ENCODE results near the gene FAM149B1.
"Not testable (repeated sequence)": the region's sequence is repeated elsewhere in the genome, so short reads cannot be mapped to it uniquely, and the experiment has no call there.

FAM149B1 gene

DNA sequence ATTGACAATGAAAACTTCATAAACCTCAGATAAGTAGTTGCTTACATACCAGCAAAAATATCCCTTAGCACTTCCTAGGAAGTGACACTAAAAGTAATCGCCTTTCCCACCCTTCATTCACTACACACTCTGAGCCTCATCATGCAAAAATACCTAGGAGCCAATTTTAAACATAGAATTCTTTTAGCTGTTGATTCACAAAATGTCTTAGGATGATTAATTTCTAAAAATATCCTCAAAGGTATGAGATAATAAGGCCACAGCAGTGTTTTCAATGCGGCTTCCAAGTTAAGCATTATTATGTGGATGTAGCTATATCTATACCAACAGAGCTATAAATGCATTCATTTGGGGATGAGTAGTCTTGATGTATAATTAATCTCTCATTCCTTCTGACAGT lies 66.0 kb downstream of the FAM149B1 start:
- no peak for ATAC-seq

DNA sequence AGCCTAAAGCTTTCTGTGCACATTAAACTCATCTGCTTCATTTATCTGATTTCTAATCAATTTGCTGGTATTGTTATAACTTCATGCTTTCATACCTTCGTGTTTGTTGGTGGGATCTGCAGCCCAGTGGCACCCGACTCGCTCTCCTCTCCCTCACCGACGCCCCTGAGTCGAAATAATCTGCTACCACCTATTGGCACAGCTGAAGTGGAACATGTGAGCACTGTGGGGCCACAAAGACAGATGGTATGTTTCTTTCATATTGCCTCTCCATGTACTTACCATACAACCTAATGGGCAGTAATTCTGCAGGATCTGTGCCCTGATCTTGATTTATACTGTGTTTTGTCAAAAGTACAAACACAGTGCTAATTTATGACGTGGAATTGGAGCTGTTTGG lies 66.8 kb downstream of the FAM149B1 start:
- no peak for ATAC-seq

DNA sequence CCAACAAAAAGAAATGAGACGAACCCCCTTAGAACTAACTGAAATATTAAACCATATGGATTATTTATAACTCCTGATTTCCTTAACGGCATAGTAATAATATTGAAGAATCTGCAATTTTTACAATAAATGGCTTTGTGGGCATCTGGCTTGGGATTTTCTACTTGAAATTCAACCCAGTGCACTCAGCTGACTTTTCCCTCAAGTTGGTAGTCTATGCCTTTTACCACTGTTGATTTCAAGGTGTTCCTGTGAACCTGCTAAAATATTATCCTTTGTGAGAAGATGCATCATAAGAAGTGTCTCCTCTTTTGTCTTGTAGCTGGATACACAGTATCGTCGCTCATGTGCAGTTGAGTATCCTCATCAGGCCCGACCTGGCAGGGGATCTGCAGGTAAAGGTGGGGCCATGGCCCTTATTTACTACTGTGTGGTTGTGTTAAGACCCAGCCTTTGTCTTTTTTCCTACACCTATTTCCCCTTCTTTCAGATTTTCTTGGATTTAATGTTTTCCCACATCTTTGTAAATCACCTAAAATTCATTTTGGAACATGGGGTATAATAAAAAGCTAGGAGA lies 71.2 kb downstream of the FAM149B1 start:
- ATAC-seq = no peak

DNA sequence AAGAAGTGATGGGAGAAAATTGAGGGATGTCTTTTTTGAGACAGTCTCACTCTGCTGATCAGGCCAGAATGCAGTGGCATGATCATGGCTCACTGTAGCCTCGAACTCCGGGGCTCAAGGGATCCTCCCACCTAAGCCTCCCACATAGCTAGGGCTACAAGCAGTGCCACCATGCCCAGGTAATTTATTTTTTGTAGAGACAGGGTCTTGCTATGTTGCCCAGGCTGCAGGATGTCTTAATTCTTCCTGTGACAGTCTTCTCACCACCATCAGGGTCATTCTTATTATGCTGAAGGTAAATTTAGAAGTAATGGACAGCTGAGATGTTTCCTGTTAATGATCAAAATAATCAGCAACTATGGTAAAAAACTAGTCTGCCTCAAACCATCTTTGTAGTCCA lies 72.0 kb downstream of the FAM149B1 start:
- ATAC-seq = no peak

DNA sequence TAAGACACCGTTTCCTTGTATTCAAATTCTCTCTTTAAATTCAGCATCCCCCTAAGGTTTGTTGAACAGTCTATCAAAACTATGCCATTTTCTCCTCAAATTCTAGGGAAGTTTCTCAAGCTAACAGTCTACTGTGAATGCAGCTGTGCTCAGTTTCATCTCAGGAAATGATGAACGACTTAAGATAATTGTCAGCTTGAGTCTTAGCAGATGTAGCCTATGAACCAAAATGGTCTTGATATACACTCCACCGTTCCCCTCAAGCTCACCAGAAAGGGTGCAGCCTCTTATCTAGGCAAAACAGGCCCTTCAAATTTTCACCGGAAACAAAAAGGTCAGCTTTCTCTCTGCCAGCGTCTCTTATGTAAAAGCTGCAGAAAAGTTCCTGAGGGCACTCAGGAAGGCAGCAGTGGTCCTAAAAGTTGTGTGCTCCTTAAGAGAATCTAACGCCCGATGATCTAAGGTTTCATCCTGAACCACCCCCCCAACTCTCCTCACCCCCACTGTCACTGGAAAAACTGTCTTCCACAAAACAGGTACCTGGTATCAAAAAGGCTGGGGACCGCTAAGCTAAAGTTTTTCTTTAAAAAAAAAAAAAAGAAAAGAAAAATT lies 77.1 kb downstream of the FAM149B1 start:
- ATAC-seq = no peak

DNA sequence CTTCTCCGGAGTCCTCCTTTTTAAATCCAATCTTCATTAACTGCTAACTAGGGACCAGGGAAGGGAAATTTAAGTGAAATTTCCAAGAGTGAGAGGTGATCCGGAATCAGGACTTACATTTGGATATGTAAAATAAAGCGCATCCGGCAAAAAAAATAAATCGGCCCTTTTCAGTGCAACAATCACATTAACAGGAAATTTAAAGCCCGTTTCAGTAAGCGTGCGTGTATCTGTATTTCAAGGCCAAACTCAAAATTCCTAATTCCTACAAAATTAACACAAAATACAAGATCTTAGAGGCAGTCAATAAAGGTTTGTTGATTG lies 78.4 kb downstream of the FAM149B1 start:
- ATAC-seq = no peak

DNA sequence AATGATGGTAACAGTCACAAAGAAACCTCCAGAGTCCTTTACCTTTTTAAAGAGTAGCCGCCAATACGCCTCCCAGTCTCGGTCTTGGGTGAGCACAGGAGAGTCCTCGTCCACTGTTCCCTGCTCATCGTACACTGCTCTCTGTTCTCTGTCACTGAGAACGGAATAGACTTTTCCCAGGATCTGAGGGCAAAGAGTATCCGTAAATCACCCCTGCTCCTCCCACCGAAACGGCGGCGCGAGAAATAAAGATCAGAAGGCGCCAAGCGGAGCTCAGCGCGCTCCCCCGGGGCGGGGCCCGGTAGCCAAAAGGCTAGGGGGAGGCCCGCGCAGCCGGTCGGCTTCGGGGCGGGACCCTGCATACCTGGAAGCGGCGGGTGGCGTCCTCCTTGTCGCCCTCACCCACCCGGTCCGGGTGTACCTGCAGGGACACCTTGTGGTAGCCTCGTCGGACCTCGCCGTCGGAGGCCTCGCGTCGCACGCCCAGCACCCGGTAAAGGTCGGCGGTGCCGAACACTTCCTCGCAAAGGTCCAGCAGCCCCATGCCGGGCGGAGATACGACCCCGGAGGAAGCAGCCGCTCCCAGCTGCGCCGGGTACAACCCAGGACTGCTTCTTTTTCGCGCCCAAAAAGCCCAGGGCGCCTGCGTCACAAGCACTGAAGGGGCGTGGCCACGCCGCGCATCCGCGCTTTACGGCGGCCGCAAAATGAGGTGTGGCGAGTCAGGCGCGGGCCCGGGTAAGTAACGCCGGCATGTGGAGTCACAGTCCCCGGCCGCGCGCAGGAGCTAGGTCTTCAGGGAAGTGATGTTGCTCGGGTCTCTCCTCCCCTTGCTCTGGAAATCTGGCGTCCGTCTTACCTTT lies 79.0 kb downstream of the FAM149B1 start, which contains the start of gene DNAJC9:
Gene DNAJC9 (minus strand): TSS at position 610 of the 863 bp plus-strand sequence. CDS start 66 bp downstream, at position 544.
- peak; percentile 86 to 91 for ATAC-seq

DNA sequence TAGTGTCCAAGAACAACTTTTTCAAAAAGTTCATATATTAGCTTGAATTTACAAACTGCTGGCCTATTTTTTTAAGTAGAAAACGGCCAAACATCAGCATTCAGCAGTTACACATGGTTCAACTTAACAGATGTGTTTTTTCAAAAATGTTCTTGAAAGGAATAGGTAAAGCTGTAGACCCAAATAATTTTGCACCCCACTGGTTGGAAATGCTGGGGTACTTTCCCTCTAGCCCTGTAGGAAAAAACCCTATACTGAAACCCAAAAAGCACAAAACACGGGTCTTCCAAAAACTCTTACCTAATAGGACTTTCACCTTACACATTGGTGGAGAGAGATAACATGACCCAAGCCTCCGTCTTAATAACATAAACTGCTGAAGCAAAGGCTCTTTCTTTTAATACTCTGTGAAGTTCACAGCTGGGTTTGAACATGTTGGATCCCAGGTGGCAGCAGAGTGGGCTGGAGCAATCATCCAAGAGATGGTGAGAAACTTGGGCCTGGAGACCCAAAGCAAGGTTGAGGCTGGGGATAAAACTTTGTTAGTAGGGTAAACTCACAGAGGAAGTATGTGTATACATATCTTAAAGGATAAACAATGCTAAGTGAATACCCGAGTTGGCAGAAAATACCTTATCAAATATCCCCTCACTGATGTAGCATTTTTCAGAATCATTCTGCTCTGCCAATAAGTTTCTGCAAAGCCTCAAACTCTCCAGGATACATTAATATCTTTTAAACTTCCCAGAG lies 79.8 kb downstream of the FAM149B1 start:
- ATAC-seq = no peak

DNA sequence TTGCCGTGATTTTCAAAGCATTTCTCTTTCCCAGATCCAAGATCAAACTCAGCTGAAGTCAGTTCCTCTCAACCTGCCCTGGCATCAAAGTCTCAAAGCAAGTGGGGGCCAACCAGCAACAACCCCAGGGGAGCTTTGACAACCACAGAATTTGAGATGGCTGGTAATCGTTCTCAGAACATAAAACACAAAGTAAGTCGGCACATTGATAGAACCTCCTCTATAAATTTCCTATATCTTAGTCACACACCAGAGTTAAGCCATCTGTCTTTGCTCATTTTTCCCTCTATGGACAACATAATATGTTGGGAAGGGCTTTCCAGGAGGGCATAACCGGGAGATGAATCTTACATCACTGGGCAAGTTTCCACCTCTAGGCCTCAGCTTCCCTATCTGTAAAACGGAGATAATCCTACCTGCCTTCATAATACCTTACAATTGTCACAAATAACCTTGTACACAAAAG lies 80.4 kb downstream of the FAM149B1 start:
- no peak for ATAC-seq

DNA sequence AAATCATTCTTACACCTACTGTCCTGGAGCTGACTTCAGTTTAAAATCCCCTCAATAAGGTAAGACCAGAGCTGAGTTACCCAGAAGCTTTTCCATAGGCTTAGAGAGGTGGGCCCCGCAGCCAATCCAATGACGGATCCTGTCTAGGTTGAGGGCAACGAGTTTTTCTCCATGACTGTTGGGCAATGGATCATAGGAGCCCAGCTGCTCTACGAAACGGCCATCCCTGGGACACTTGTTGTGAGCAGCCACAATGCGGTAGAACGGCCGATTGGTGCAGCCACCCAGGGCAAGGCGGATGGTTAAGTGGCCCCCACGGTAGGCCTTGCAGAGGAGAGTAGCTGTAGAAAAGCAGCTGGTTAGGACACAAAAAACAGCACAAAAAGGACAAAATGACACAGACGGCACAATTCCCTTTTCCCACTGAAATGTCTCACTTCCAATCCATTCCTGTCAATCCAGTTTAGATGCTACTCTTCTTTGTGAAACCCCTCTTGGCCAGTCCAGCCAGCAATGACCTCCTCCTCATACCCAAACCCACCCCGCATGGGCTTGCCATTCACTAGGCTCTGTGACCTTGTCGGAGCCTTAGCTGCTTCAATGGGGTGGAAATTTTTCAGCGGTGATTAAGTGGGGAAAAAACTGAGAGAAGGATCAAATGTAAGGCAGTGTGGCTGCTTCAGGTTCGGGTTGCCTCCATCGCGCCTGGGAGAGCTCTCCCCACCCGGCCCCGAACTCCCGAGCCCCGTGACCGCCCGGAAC lies 83.9 kb downstream of the FAM149B1 start:
- peak in 1 of 2 donors; percentile 66 for ATAC-seq

DNA sequence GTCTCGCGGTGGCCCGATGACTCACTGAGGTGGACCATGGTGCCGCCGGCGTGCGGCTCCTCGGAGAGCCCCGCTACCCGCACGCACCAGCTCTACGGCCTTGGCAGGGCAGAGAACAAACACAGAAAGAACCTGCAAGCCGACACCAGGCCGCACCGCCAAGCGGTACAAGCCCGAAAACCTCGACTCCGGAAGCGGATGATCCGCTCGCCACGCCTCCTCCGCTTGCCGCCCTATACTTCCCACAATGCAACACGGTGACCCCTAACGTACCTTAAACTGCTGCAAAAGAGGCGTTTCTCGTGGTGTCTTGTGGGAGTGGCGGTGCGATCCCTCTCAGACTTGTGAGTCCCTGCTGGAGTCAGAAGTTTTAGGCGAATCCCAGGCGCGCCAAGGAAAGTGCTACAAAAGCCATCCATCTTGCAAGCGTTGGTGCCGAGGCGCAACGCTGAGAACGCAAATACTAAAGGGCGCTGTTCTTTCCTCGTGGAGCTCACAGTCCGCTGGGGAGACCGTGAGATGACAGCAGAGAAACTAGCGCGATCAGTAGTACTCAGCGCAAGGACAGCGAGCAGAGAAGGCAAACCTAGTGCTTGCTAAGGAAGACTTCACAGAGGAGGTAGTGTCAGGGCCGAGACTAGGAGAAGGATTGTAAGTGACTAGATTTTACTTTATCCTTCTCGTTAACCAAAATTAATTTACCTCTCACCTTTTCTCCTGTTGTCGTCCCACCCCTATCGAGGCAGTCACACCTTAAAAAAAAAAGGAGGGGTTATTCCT lies 84.7 kb downstream of the FAM149B1 start, which contains the start of gene MRPS16:
Gene MRPS16 (minus strand): TSS at position 200 of the 780 bp plus-strand sequence. CDS start 162 bp downstream, at position 38.
- peak; percentile 88 to 93 for ATAC-seq

DNA sequence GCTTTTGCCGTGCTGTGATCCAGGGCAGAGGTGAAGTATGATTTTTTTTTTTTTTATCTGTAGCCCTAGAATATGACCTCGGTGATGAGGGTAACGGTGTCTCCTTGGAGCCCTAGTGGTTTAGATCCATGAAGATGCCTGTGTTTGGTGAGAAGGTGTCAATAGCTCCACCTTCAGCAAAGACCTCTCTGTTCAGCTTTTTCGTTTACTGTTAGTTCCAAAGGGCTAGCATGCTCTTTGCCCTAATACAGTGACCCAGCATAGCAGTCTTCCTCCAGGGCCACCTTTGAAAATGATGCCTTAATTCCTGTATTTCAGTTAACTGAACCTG lies 85.3 kb downstream of the FAM149B1 start:
- no peak for ATAC-seq

DNA sequence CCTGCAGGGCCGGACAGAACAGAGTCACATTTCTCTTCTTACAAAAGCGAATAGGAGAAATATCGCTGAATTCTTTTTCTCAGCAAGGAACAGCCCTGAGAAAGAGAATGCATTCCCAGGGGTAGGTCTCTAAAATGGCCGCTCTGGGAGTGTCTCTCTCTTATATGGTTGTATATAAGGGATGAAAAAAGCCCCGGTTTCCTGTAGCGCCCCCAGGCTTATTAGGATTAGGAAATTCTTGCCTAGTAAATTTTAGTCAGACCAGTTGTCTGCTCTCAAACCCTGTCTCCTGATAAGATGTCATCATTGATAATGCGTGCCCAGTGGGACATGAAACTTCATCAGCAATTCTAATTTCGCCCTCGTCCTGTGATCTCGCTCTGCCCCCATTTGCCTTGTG lies 90.7 kb downstream of the FAM149B1 start:
- not testable (repeated sequence) for ATAC-seq

DNA sequence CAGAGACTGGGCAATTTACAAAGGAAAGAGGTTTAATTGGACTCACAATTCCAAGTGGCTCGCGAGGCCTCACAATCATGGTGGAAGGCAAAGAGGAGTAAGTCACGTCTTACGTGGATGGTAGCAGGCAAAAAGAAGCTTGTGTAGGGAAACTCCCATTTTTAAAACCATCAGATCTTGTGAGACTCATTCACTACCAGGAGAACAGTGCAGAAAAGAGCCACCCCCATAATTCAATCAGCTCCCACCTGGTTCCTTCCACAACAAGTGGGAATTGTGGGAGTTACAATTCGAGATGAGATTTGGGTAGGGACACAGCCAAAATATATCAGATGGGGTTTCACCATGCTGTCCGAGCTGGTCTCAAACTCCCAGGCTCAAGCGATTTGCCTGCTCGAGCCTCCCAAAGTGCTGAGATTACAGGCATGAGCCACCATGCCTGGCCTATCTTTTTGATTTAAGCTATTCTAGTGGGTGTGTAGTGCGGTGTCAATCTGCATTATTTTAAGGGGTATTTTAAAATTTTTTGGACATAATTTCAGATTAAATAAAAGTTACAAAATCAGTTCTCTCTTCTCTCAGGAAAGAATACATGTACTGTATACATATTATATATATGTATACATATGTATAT lies 93.6 kb downstream of the FAM149B1 start:
- ATAC-seq = no peak

DNA sequence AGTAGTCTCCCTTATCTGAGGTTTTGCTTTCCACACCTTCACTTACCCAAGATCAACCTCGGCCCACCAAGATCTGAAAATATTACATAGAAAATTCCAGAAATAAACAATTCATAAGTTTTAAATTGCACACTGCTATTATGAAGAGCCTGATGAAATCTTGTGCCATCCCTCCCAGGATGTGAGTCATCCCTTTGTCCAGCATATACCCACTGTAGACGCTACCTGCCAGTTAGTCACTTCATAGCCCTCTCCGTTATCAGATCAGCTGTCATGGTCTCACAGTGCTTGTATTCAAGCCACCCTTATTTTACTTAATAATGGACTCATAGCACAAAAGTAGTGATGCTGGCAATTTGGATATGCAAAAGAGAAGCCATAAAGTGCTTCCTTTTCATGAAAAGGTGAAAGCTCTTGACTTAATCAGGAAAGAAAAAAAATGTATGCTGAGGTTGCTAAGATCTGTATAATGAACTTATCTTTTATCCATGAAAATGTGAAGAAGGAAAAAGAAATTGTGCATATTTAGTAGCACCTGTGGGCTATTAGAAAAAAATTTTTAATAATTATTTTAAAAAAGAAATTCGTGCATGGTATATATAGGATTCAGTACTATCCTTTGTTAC lies 94.3 kb downstream of the FAM149B1 start:
- ATAC-seq = no peak

DNA sequence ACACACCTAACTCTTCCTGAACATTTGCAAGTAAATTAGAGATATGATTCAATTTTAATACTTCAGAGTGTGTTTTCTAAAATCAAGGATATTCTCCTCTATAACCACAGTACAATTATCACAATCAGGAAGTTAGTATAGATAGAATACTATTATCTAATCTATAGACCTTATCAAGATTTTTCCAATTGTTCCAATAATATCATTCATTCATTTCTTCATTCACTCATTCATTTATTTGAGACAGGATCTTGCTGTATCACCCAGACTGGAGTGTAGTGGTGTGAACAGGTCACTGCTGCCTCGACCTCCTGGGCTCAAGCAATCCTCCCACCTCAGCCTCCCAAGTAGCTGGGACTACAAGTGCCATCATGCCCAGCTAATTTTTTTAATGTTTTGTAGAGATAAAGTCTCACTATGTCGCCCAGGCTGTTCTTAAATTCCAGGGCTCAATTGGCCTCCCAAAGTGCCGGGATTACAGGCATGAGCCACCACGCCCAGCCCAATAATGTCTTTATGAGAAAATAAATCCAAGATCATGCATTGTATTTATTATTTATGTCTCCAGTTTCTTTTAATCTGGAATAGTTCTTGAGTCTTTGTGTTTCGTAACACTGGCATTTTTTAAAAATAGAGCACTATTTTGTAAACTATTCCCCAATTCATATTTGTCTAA lies 95.1 kb downstream of the FAM149B1 start:
- no peak for ATAC-seq

DNA sequence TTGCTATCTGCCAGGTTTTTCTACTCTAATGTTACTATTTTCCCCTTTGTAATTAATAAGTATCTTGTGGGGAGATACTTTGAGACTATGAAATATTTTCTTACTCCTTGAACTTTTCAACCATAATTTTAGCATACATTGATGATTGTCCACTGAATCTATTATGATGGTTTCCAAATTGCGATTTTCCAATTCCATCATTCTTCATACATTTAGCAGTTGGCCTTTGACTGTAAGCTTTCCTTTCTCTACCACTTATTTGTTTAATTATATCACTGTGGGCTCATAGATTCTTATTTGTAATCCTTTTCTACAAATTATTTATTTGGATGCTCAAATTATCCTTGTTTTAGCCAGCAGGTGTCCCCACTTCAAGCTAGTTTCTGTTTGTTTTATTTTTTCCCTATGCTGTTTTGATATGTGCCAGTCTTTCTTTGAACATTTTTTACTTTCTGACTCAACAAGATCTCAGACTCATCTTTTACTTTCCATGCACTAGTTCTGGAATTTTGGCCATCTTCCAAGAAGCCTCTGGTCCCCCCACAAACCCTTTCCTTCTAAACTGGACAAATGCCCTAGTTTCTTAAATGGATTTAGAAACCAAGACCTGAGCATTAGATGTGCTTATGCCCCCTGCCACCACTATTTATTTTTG lies 95.9 kb downstream of the FAM149B1 start:
- ATAC-seq = no peak

DNA sequence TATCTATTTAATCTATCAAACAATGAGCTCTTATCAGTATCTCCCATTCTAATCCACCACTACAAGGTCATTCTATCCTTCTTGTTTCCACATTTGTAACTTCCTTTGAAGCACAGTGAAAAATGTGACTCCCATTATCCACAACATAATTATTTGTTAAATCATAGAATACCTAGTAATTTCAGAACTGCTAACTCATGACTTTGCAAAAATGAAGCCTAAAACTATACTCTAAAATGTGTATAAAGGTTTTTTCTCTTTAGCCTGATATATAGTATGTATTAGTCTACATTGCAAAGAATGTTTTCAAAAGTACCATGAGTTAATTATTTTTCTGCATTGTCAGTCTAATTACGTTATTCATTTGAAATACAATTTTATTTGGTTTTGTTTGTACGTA lies 96.5 kb downstream of the FAM149B1 start:
- no peak for ATAC-seq

DNA sequence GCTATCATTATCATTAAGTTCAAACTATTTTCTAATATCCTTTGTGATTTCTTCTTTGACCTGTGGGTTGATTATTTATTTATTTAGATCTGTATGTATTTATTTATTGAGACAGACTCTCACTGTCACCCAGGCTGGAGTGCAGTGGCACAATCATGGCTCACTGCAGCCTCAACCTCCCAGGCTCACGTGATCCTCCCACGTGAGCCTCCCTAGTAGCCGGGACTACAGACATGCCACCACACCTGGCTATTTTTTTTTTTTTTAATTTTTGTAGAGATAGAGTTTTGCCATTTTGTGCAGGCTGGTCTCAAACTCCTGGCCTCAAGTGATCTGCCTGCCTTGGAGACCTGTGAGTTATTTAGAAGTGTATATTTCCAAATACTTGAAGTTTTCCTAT lies 113.2 kb downstream of the FAM149B1 start:
- ATAC-seq = no peak

All from activated CD4-positive, CD25-positive, alpha-beta regulatory T cell treated with anti-CD3 and anti-CD28 coated beads, Interleukin-2, amount 50 U/mL, for 24 hours (primary cell).